GM12801 (cell line): ENCODE results near the gene WLS.

Experiments used
- TF ChIP-seq, protein P1 (sequence below): IDR thresholded peaks from one replicate; pipeline ENCODE4 v1.5.1; 2011; ENCODE audit warnings: control low read depth; ENCODE audit not compliant: insufficient read length; ENCODE audit errors: extremely low read depth

WLS gene

DNA sequence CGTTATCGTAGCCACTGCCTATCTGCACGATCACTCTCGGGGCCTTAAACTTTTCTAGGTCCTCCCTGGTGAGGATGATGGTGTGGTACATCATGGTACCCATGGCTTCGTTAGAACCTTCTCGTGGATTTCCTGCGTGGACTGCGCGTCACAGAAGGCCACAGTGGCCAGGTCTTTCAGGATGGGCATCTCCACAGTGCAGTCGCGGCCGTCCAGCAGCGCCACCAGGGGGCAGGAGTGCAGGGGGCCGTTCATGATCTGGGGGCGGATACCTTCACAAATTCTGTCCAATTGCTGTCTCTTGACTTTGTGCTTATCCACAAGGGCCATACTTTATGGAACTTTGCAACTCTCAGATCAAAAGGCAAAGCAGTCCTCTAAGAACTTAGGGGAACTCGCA is 69.6 kb downstream of the WLS start:
- TF ChIP-seq, protein P1, sequence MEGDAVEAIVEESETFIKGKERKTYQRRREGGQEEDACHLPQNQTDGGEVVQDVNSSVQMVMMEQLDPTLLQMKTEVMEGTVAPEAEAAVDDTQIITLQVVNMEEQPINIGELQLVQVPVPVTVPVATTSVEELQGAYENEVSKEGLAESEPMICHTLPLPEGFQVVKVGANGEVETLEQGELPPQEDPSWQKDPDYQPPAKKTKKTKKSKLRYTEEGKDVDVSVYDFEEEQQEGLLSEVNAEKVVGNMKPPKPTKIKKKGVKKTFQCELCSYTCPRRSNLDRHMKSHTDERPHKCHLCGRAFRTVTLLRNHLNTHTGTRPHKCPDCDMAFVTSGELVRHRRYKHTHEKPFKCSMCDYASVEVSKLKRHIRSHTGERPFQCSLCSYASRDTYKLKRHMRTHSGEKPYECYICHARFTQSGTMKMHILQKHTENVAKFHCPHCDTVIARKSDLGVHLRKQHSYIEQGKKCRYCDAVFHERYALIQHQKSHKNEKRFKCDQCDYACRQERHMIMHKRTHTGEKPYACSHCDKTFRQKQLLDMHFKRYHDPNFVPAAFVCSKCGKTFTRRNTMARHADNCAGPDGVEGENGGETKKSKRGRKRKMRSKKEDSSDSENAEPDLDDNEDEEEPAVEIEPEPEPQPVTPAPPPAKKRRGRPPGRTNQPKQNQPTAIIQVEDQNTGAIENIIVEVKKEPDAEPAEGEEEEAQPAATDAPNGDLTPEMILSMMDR, result no peak

DNA sequence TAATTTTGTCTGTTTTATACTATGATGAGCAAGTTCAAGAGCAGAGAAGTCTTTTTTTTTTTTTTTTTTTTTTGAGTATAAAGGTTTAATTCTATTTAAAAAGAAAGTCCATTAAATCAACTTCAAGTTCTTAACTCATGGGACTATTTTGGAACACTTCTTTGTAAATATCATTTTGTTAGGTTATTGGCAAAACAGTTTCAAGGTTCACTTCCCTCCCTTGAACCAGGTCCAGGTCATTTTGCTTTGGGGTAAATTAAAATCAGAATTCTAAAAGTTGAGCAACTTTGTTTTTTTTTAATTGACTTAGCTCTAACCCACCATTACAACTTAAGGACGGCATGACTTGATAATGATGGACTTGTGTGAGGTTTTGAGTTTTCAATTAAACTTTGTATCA is 72.3 kb downstream of the WLS start:
- TF ChIP-seq, protein P1, result no peak

DNA sequence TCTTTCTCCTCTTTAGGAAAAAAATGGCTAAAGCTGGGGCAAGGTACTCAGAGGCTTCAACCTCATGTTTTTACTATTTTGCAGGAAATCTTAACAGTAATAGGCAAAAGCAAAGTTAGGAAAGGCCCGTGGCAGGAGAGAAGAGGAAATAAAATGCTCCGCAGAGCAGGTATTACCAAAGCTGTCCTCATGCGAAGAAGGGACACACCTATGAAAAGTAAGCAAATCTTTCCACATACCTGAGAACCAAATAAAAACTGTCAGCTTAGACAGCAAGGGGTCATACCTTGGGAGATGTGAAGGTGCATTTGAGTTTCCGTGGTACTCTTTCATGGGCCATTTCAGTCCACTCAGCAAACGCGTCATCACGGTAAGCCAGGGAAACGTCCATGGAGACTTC is 73.5 kb downstream of the WLS start:
- TF ChIP-seq, protein P1, result no peak

DNA sequence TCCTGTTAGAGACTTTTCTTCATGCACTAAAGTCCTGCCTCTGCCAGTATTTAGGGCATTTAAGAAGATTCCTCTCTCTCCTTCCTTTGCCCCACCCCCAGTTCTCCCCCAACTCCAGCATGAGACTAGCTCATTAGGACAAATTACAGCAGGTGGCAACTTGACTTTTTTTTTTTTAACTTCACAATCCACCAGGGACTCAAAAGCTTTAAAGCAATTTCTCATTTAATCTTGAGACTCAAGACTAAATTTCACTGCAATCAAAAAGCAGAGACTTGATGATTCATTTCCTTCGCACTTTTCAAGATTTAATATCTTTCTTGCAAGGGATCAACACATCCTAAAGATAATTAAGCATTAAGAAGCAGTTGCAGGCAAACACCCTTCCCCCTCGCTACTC is 74.9 kb downstream of the WLS start:
- TF ChIP-seq, protein P1, result no peak

DNA sequence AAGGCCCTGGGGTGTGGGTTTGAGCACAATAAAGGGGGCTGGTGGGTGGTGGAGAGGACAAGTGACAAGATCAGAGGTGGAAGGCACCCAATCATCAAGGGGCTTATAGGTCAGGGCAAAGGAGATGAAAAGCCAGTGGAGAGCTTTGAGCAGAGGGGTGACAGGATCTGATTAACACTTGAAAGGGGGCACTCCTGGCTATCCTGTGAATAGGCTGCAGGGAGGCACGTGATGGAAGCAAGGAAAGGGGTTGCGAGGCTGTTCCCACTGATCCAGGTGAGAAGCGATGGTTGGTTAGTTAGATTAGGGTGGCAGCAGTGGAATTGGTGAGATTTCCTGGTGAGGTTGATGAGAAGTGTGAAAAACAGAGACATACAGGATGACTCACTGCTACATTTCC is 80.6 kb downstream of the WLS start:
- TF ChIP-seq, protein P1, result no peak

DNA sequence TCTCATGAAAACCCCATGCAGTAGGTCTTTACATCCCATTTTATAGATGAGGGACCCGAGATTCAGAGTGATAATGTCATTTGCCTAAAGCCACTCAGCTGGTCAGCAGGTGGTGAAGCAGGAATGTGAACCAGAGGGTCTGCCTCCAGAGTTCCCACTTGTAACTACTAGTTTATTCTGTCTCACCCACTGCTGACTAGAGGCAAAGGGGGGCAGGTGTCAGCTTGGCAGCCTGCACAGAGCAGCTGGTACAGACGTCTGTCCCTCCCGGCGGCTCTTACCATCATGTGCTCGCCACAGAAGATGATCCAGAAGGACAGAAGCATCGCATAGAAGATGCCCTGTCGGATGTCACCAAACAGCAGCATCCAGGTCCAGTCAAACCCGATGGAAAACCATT is 82.4 kb downstream of the WLS start:
- TF ChIP-seq, protein P1, result no peak

DNA sequence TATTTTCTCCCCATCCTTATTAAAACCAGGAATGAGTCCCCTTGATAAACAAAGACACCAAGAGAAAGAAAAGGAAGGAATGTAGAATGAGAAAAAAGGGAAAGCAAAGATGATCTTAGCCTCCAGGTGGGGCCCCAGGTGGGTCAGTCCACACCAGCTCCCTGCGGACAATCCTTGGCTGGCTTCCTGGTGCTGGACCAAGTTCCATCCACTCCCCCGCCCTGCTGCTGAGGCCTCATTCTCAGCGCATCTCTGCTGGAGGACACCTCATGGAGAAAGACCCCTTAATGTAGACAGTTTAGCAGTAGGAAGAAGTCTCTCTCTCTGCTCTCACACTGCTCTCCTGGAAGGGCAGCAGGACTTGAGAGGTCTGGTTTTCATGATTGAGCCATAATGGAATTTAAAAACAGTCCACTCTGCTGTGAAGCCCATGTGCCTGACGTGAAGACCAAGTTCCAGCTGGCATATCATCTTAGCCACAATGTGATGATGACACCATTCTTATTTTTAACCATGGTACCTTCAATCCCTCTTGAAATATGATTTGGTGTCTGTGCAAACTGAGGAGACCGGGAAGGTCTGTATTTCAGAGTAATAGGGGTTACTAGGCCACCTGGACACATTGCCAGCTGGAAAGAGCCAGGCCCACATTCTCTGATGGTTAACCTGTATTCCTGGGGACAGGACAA is 83.1 kb downstream of the WLS start:
- TF ChIP-seq, protein P1, result no peak
